GM19468 (cell line): Measurements from ENCODE around the gene BCL2L15.

Experiments used
- ATAC-seq: cut with Tn5 transposase; IDR thresholded peaks from one replicate; pipeline ENCODE4 v1.9.1; 2021; ENCODE audit warnings: mild to moderate bottlenecking, moderate library complexity, moderate number of reproducible peaks; ENCODE audit not compliant: unreplicated experiment; ENCODE audit errors: extremely low read depth

The BCL2L15 gene

DNA sequence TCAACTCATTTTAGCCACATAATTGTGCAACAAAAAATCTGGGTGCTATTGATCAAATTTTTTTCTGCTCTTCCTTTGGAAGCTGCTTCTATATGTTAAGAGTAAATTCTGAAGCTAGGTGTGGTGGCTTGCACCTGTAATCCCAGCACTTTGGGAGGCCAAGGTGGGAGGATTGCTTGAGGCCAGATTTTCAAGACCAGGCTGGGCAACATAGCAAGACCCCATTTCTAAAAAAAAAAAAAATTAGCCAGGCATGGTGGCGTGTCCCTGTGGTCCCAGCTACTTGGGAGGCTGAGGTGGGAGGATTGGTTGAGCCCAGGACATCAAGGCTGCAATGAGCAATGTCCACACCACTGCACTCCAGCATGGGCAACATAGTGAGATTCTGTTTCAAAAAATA lies 50.8 kb downstream of the BCL2L15 start:
- no peak for ATAC-seq

DNA sequence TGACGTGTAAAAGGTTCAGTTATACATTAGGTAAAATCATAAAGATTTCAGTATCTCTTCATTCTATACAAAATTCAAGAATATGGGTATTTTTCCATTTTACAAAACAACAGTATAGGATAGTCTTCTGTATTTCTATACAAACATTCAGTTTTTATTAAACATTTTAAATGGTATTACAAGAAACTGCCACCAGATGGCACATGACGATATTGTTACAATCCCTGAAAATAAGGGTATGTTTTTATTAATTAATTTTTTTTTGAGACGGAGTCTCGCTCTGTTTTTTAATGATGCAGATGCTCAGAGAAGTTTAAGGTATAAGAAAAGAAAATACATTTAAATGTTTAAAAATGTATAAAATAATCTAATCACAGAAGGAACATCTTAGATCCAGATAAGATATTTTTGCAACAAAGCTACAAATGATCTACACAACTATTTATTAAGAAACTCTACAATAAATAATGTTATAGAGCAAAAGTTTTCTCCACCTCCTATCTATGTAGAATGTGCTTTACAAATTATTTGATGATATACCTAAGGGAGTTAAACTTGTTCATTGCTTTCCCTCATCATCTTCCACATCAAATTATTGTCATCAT lies 51.6 kb downstream of the BCL2L15 start:
- no peak for ATAC-seq

DNA sequence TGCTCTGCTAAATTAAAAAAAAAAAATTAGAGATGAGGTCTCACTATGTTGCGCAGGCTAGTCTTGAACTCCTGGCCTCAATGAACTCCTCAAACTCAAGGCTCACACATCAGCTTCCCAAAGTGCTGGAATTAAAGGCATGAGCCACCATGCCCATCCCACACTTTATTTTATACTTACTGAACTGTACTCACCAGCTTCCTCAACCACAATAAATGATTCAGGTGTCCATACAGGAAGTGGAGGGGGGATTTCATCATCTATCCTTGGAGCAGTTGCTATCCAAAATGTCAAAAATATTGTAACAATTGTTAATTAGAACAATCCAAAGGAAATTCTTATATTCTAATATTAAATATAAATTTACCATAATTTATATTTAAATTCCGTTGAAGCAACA lies 52.7 kb downstream of the BCL2L15 start:
- no peak for ATAC-seq
